ENCODE data around the gene ITGB7. TPM values are rescaled to one million over a fixed set of nuclear protein-coding genes. Genes with fewer than 3 reads are reported as not detected.

Gene ITGB7
- total and polyA plus RNA-seq, 12 donors, result 0.33 to 7.4 (median 3.7) TPM

DNA sequence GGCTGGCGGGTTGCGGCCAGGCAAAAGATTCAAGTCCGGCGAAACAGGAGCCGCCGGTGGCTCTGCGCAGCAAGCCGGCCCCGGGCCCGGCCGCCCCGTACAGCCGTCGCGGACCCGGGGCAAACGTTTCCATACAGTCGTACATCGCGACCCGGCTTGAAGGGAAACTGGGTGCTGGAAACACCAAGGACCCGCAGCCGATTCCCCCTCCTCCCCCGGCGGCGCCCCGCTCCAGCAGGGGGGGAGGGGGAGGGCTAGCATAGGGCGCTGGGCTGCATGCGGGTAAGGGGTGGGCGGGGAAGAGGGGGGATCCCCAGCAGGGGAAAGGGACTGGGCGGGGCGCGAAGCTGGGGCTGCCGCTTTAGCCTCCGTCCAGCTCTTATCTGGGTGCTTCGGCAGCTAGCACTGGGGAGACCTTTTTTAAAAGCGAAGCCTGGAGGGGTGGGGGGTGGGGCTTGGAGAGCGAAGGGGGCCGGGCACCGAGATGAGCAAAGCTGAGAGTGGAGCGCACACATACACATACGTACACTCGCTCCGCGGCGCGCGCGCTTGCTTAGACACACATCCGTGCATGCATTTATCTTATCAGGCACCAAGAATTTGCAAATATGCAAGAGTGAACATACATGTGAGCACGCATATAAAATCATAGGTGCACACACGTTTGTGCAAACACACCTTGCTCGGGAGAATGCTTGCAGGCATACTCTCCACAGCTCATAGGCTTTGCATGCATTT is 13.1 kb upstream of the ITGB7 start:
- Histone ChIP-seq H3K9me3 (replicated peaks in 1 of 3) (no peaks in the 10 kb centered on the region), H3K36me3 (replicated peaks in 1 of 2) (no peaks in the 10 kb centered on the region), H3K27ac (peak overlapping the region; percentile 41 to 99 (median 97)), H3K27me3 (no peaks in the 10 kb centered on the region), H3K4me3 (peak overlapping the region; percentile 22 to 91 (median 69)), H3K4me1 (replicated peaks in 1 of 2) (peaks cover 34 to 58% of the 10 kb centered on the region in 2 donors)
- intact Hi-C loops (cut with DNase I), result loop anchor here in 1 of 2 donors (10.0 kb wide), 2 partner anchors 65 to 205 kb away; partner anchors contain the start of gene AMHR2
- peak in 1 of 2 donors; percentile 14 for TF ChIP-seq POLR2A (IDR thresholded peaks at IDR 0.05)
- TF ChIP-seq, protein P1, sequence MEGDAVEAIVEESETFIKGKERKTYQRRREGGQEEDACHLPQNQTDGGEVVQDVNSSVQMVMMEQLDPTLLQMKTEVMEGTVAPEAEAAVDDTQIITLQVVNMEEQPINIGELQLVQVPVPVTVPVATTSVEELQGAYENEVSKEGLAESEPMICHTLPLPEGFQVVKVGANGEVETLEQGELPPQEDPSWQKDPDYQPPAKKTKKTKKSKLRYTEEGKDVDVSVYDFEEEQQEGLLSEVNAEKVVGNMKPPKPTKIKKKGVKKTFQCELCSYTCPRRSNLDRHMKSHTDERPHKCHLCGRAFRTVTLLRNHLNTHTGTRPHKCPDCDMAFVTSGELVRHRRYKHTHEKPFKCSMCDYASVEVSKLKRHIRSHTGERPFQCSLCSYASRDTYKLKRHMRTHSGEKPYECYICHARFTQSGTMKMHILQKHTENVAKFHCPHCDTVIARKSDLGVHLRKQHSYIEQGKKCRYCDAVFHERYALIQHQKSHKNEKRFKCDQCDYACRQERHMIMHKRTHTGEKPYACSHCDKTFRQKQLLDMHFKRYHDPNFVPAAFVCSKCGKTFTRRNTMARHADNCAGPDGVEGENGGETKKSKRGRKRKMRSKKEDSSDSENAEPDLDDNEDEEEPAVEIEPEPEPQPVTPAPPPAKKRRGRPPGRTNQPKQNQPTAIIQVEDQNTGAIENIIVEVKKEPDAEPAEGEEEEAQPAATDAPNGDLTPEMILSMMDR (IDR thresholded peaks at IDR 0.05), result no peak
- peak in 6 of 7 donors; percentile 58 to 85 (median 76) for DNase-seq
- 0 to 1% (median 1%) methylated on average over 19 to 51 of the region's 53 CpGs for WGBS, 4 donors

DNA sequence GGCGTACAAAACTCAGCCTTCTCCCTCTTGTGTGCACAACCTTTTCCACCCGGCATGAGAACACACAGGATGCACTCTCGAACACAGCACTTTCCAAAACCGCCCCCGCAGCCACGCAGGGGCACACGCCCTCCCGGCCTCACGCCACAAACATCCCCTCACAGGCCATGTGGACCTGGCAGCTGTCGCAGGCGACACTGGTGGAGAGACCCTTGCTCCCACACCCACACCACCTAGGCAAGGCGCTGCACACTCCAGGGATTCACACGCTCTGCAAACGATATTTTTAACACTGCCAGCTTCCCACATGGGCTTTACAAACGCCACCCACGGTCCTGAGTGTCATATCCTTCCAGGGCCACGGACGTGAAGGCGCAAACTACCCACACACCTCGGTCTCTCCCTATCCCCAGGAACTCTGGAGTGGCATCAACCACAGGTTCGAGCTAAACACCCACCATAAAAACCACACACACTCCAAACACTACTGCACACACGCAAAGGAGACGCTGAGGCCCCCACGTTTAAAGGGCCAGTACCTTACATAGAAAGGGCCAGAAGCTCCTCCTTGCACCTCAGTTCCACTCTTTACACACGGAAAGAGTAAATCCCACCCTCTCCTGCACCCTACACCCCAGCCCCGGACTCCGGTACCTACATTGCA is 12.4 kb upstream of the ITGB7 start:
- peak overlapping the region; percentile 22 to 91 (median 69) for H3K4me3 ChIP-seq
- peak overlapping the region in 4 of 5 donors; percentile 59 to 99 (median 82) for H3K27ac ChIP-seq
- no peak for DNase-seq
- peaks cover 34 to 52% of the 10 kb centered on the region in 2 donors for H3K4me1 ChIP-seq (replicated peaks in 1 of 2)
- H3K36me3 ChIP-seq (replicated peaks in 1 of 2), result peaks cover 0 to under 1% of the 10 kb centered on the region in 2 donors
- intact Hi-C loops (cut with DNase I), result loop anchor here in 1 of 2 donors (10.0 kb wide), 2 partner anchors 65 to 205 kb away; partner anchors contain the start of gene AMHR2
- no peak for TF ChIP-seq POLR2A (IDR thresholded peaks at IDR 0.05)
- TF ChIP-seq, protein P1 (IDR thresholded peaks at IDR 0.05), result no peak
- H3K27me3 ChIP-seq, result no peaks in the 10 kb centered on the region
- WGBS, 4 donors, result 4 to 19% (median 11%) methylated on average over 25 to 27 of the region's 27 CpGs
- no peaks in the 10 kb centered on the region for H3K9me3 ChIP-seq (replicated peaks in 1 of 3)

DNA sequence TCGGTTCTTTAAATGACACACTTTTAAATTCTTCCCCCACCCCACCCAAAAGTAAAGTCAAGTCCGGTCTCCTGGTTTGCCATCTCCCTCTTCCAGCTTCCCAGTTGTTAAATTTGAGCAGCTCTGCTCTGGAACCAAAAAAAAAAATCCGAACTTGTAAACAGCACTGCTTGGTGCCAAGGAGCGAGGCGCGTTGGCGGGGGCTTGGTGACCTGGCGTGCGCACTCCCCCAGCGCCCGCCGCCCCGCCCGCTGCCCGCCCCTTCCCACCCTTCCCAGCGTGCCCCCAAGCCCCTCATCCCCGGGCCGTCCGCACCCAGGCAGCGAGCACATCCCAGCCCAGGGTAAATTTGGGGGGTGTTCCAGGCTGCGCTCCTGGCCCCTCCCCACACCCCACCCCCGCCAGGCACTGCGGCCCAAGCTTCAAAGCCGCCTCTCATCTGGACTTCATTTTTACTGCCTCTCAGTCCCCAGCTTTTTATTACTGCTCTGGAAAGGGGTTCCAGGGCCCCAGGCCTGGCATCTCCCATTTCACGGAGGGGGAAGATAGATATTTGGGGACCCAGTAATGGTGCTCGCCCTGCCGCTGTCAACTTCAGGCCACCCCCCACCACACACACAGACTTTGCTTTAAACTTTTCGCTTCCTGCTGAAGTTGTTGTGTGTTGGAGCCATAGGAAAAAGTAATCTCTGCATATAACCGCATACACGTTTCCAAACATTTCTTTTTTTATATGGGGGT is 11.7 kb upstream of the ITGB7 start:
- Histone ChIP-seq H3K4me1 (replicated peaks in 1 of 2) (peaks cover 34 to 51% of the 10 kb centered on the region in 2 donors), H3K9me3 (replicated peaks in 1 of 3) (no peaks in the 10 kb centered on the region), H3K4me3 (peak overlapping the region in 2 of 4 donors; percentile 65 to 91), H3K27me3 (no peaks in the 10 kb centered on the region), H3K27ac (peak overlapping the region in 3 of 5 donors; percentile 59 to 99 (median 97)), H3K36me3 (replicated peaks in 1 of 2) (peaks cover 0 to 7% of the 10 kb centered on the region in 2 donors)
- intact Hi-C loops (cut with DNase I), result loop anchor here in 1 of 2 donors (10.0 kb wide), 2 partner anchors 66 to 206 kb away; partner anchors contain the start of gene AMHR2
- TF ChIP-seq, protein P1 (IDR thresholded peaks at IDR 0.05), result no peak
- WGBS, 4 donors, result 54 to 66% (median 58%) methylated on average over 28 to 30 of the region's 30 CpGs
- no peak for DNase-seq

All from adrenal gland (tissue), 12 donors.